Right lobe of liver (tissue), 4 donors: Measurements from ENCODE around the gene PTPRN2.

Source experiments
- POLR2A ChIP-seq: fragments of 450-650 bp; IDR thresholded peaks from one replicate; pipeline ENCODE4 v1.6.1; 2017; ENCODE audit warnings: antibody characterized with exemption, mild to moderate bottlenecking
- TF ChIP-seq, protein P1 (sequence below), 4 donors: fragments of 200-600 bp in 3 of 4; fragments of 450-650 bp in 1 of 4; IDR thresholded peaks; one replicate each; pipeline versions ENCODE4 v1.5.1 to v1.8.0; 2016 to 2022; ENCODE audit warnings: antibody characterized with exemption in 4 of 4, mild to moderate bottlenecking in 2 of 4
- donor health status: DM: no; HTN: no; CAD: no.
- donor health status: DM: no; HTN: no; CAD: no.
- donor health status: DM: no; HTN: yes; CAD: no.

DNA sequence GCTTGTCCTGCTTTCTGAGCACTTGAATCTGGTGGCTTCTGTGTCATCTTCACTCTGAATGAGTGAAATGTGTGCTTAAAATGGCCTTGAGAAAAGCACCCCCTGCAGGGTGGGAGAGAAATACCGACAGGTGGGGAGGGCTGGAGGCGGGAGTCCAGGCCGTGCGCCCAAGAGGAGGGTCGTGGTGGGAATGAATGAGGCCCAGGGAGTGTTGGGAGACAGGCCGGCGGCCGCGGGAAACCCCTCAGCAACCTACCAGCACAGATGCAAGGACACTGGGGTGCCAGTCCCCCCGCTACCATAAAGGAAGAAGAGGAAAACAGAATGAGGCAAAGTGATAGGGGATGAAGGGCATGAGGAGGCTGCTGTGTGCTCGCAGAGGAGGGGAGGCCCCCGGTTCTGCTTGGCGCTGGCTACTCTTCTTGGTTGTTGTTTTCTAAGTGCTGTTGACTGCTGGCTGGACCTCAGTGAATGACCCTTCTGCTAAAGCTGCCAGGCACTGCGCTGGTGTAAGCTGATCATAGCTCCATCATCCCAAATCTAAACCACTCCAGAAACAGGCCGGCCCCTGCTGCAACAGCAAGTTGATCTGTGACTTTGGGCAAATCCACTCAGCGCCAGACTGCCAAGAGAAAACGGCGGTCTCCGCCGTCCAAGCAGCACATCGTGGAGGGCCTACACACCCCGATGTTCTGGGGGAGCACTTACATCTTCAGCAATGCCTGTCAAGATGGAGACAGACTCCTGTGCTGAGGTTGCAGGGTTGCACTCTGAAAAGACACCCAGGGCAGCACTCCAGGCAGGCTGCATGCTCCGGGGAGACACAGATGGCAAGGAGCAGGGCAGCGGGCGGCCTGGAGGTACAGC lies 872.3 kb downstream of the PTPRN2 start:
- TF ChIP-seq, protein P1, sequence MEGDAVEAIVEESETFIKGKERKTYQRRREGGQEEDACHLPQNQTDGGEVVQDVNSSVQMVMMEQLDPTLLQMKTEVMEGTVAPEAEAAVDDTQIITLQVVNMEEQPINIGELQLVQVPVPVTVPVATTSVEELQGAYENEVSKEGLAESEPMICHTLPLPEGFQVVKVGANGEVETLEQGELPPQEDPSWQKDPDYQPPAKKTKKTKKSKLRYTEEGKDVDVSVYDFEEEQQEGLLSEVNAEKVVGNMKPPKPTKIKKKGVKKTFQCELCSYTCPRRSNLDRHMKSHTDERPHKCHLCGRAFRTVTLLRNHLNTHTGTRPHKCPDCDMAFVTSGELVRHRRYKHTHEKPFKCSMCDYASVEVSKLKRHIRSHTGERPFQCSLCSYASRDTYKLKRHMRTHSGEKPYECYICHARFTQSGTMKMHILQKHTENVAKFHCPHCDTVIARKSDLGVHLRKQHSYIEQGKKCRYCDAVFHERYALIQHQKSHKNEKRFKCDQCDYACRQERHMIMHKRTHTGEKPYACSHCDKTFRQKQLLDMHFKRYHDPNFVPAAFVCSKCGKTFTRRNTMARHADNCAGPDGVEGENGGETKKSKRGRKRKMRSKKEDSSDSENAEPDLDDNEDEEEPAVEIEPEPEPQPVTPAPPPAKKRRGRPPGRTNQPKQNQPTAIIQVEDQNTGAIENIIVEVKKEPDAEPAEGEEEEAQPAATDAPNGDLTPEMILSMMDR (IDR thresholded peaks at IDR 0.05), result no peak
- TF ChIP-seq POLR2A, result no peak
